AG04449 (cell line): ENCODE data around the gene CCPG1.
A peak's percentile ranks its signal among the peaks of the same experiment; 100 is the strongest.
"Not testable (repeated sequence)": the region's sequence is repeated elsewhere in the genome, so short reads cannot be mapped to it uniquely, and the experiment has no call there.

Experiments used
- CTCF ChIA-PET: fragments of 350-600 bp; formaldehyde crosslinking; extraction: SDS; loops from one replicate; lab custom pipeline; 2021; ENCODE audit warnings: antibody characterized with exemption; lab: Yijun Ruan, JAX
- POLR2A ChIA-PET: fragments of 400-600, 350-600 bp; formaldehyde crosslinking; extraction: SDS; loops from one replicate; lab custom pipeline; 2020; ENCODE audit warnings: antibody characterized with exemption, inconsistent platforms; lab: Yijun Ruan, JAX
- DNase-seq: peaks from one replicate; pipeline ENCODE4 v3.0.0-alpha.2; 2010; ENCODE audit warnings: low read depth, low spot score
- H3K4me3 ChIP-seq: 2 replicates; pipeline ENCODE4 v1.5.1; 2011; ENCODE audit warnings: low read depth, mild to moderate bottlenecking, control low read depth, low read length
- CTCF ChIP-seq: IDR thresholded peaks from one replicate; pipeline ENCODE4 v1.5.1; 2011; ENCODE audit warnings: mild to moderate bottlenecking, moderate library complexity, low read length, control low read depth, inconsistent platforms; ENCODE audit not compliant: insufficient read depth; ENCODE audit errors: missing control alignments

The CCPG1 gene

DNA sequence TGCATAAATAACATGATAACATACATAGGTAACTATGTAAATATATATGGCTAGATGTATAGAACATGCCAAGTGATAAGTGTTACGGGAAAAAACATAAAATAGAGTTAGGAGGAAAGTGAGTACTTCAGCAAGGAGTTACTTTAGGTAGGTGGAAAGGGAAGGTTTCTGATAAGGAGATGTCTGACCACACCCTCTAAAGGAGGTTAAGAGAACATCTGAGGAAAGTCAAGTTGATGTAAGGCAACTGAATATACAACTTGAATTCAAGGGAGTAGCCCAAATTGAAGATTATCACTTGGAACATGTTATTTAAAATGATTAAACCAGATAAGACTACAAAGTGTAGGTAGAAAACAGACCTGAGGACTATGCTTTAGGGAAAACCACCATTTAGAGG lies 13.9 kb upstream of the CCPG1 start:
- H3K4me3 ChIP-seq, result no peak overlapping the region
- TF ChIP-seq CTCF, result no peak
- ChIA-PET CTCF (interaction anchor here (2.9 to 3.6 kb wide), 2 partner anchors 13 to 14 kb away, joined by 9 to 27 read pairs; partner anchors contain the start of genes CCPG1 and PIERCE2), POLR2A (no interaction called here)
- DNase-seq, result no peak

DNA sequence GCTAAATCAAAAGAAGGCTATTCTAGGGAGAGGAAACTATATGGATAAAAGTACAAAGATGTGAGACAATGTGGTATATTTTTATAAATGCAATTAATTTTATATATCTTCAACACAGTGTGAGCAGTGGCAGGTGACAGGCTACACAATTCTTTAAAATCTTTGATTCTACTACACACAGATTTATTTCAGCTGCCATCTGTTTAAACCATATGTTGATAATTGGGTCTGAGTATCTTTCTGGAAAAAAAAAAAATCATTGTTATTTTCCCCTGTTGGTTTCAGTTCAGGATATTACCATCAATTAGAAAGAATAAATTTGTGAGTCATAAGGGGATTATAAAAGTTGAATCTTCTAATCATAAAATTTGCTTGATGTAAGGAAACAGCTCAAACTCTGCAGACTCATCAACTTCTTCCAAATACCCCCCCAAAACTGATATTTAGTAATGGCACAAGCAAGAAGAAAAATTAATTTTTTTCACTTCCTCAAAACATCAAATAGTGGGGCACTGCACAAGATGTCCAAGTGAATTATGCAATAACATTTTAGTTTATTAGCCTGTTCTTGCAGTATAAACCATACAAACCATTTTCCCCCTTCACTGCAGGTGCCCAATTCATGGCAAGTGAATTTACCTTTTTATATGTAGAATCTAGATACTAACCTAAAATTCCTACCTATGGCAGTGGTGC lies 12.2 kb upstream of the CCPG1 start:
- TF ChIP-seq CTCF, result no peak
- DNase-seq, result no peak
- ChIA-PET POLR2A (no interaction called here), CTCF (interaction anchor here (1.4 to 1.9 kb wide), 2 partner anchors 12 to 15 kb away, joined by 6 to 7 read pairs; partner anchors contain the start of genes CCPG1 and PIERCE2)
- H3K4me3 ChIP-seq, result no peak overlapping the region

DNA sequence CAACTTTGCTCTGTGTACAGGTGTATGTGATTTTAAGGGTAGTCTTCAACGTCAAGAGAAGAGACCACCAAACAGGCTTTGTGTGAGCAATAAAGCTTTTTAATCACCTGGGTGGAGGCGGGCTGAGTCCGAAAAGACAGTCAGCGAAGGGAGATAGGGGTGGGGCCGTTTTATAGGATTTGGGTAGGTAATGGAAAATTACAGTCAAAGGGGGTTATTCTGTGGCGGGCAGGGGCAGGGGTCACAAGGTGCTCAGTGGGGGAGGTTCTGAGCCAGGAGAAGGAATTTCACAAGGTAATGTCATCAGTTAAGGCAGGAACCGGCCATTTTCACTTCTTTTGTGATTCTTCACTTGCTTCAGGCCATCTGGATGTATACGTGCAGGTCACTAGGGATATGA lies 9.5 kb upstream of the CCPG1 start:
- DNase-seq, POLR2A ChIA-PET: not testable (repeated sequence)
- CTCF ChIA-PET, result interaction anchor here (1.5 kb wide), 1 partner anchor 9 kb away, joined by 7 read pairs; the partner anchor contains the start of genes CCPG1 and PIERCE2

GRCh38 chr15:55408976-55409375 lies 817 bp upstream of the CCPG1 start:
- CTCF ChIA-PET, result interaction anchor here (0.6 to 4.4 kb wide), 21 partner anchors 8 to 223 kb away, joined by 3 to 38 read pairs (median 4); partner anchors contain the start of genes PIGB and PIGBOS1
- not testable (repeated sequence) for DNase-seq
- POLR2A ChIA-PET, result interaction anchor here (0.6 to 1.0 kb wide), 2 partner anchors 27 to 173 kb away, joined by 3 read pairs; no protein-coding TSS in a partner anchor
- H3K4me3 ChIP-seq, result peak overlapping the region; percentile 89

More for the DNA sequence above, 9.5 kb upstream of the CCPG1 start:
- H3K4me3 ChIP-seq, result not testable (repeated sequence)

DNA sequence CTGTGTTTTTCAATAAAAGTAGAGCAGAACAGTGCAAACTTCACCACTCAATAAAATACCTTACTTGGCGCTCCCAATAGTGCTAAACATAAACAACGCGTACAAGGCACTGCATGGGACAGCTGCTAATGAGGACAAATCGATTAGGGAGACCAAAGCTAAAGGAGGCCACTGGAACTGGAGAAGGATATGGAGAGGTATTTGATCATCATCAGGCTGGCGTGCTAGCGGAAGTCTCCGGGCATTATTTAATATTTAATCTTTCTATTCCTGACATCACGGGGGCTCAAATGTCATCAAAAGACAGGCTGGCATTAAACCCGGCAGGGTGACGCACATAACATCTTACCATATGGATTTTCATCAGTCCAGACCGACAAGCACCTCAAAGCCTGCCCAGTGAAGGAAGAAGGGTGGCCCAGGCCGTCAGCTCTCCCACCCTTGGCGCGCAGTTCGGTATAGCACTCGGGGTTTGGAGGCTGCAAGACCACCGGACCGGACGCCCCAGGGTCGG lies 604 bp downstream of the CCPG1 start:
- no peak for TF ChIP-seq CTCF
- POLR2A ChIA-PET, result interaction anchor here (1.4 kb wide), 1 partner anchor 14 kb away, joined by 3 read pairs; no protein-coding TSS in a partner anchor
- peak overlapping the region; percentile 89 for H3K4me3 ChIP-seq
- CTCF ChIA-PET, result interaction anchor here (0.9 to 4.4 kb wide), 19 partner anchors 10 to 216 kb away, joined by 3 to 38 read pairs (median 5); partner anchors contain the start of genes PIGB, PIGBOS1 and RSL24D1
- DNase-seq, result no peak

DNA sequence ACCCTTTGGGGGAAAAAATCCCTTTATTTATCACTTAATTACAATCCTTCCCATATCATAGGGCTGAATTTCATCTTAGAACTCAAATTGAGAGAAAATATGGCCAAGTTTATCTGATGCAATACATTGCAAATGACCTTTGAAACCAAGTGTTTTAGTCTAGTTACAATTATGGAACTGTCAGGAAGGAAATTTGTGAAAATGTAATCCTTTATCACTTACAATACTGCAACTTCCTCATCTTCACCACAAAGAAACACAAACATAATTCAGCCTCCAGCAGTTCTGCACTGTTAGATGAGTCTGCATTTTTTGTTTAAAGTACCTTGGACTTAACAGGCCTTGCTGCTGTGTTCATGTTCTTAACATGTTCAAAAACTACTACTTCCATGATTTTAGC lies 4.6 kb downstream of the CCPG1 start:
- POLR2A ChIA-PET, result no interaction called here
- H3K4me3 ChIP-seq, result no peak overlapping the region
- peak; percentile 24 for DNase-seq
- CTCF ChIA-PET, result interaction anchor here (0.6 kb wide), 1 partner anchor 206 kb away, joined by 3 read pairs; no protein-coding TSS in a partner anchor
- TF ChIP-seq CTCF, result no peak

- no peak for DNase-seq
- ChIA-PET POLR2A (no interaction called here), CTCF (interaction anchor here (0.7 kb wide), 1 partner anchor 110 kb away, joined by 3 read pairs; no protein-coding TSS in a partner anchor)
- H3K4me3 ChIP-seq, result no peak overlapping the region
- TF ChIP-seq CTCF, result no peak
Observed at GRCh38 chr15:55402707-55403106, 5.5 kb downstream of the CCPG1 start.
